NCI-H748 (cell line): ENCODE results near the gene AKAP11.

ENCODE experiments used
- DNase-seq: peaks from one replicate; lab custom pipeline; 2025; ENCODE audit not compliant: unreplicated experiment; lab: John Stamatoyannopoulos, UW

AKAP11 gene

GRCh38 chr13:42333613-42334328 is 61.8 kb downstream of the AKAP11 start:
- DNase-seq, result peak; percentile 55

- DNase-seq, result peak; percentile 40
Observed at GRCh38 chr13:42334329-42334706, 62.4 kb downstream of the AKAP11 start.

GRCh38 chr13:42337808-42338600 is 66.1 kb downstream of the AKAP11 start:
- no peak for DNase-seq

- DNase-seq, result no peak
Observed at GRCh38 chr13:42345367-42345766, 73.4 kb downstream of the AKAP11 start.

GRCh38 chr13:42348576-42348975 is 76.6 kb downstream of the AKAP11 start:
- DNase-seq, result no peak

GRCh38 chr13:42350141-42350540 is 78.2 kb downstream of the AKAP11 start:
- no peak for DNase-seq

- peak; percentile 7 for DNase-seq
Observed at GRCh38 chr13:42354241-42355091, 82.5 kb downstream of the AKAP11 start.

- DNase-seq, result no peak
Observed at GRCh38 chr13:42355092-42355485, 83.1 kb downstream of the AKAP11 start.

GRCh38 chr13:42355491-42356183 is 83.7 kb downstream of the AKAP11 start:
- no peak for DNase-seq

GRCh38 chr13:42356184-42356575 is 84.2 kb downstream of the AKAP11 start:
- DNase-seq, result no peak

GRCh38 chr13:42360046-42360574 is 88.2 kb downstream of the AKAP11 start:
- no peak for DNase-seq

GRCh38 chr13:42361701-42362100 is 89.7 kb downstream of the AKAP11 start:
- no peak for DNase-seq

- no peak for DNase-seq
Observed at GRCh38 chr13:42363941-42364612, 92.1 kb downstream of the AKAP11 start.

- DNase-seq, result no peak
Observed at GRCh38 chr13:42364613-42365000, 92.7 kb downstream of the AKAP11 start.

- no peak for DNase-seq
Observed at GRCh38 chr13:42367831-42368230, 95.9 kb downstream of the AKAP11 start.

- no peak for DNase-seq
Observed at GRCh38 chr13:42369071-42369797, 97.3 kb downstream of the AKAP11 start.

- no peak for DNase-seq
Observed at GRCh38 chr13:42370229-42370628, 98.3 kb downstream of the AKAP11 start.
